ENCODE data around the gene OBSL1.

- TF ChIP-seq ARNT (IDR thresholded peaks at IDR 0.05) (no peak), SP1 (IDR thresholded peaks at IDR 0.05) (no peak), CTBP1 (IDR thresholded peaks at IDR 0.05; ENCODE audit: borderline replicate concordance) (no peak), FOXM1 (IDR thresholded peaks at IDR 0.05; ENCODE audit: borderline replicate concordance) (no peak), LEF1 (IDR thresholded peaks at IDR 0.05; ENCODE audit: borderline replicate concordance) (no peak), FOXA1 (IDR thresholded peaks at IDR 0.05) (no peak), BHLHE40 (IDR thresholded peaks at IDR 0.05; ENCODE audit: borderline replicate concordance) (no peak), FOXK2 (IDR thresholded peaks at IDR 0.05) (no peak)
These were observed 42.2 kb upstream of the OBSL1 start for GRCh38 chr2:219613461-219614070.
